GM19025 (cell line): ENCODE data around the gene SNED1.

Experiments
- ATAC-seq: cut with Tn5 transposase; IDR thresholded peaks from one replicate; pipeline ENCODE4 v1.9.1; 2021; ENCODE audit warnings: mild to moderate bottlenecking, low read depth, moderate library complexity; ENCODE audit not compliant: unreplicated experiment

The SNED1 gene

DNA sequence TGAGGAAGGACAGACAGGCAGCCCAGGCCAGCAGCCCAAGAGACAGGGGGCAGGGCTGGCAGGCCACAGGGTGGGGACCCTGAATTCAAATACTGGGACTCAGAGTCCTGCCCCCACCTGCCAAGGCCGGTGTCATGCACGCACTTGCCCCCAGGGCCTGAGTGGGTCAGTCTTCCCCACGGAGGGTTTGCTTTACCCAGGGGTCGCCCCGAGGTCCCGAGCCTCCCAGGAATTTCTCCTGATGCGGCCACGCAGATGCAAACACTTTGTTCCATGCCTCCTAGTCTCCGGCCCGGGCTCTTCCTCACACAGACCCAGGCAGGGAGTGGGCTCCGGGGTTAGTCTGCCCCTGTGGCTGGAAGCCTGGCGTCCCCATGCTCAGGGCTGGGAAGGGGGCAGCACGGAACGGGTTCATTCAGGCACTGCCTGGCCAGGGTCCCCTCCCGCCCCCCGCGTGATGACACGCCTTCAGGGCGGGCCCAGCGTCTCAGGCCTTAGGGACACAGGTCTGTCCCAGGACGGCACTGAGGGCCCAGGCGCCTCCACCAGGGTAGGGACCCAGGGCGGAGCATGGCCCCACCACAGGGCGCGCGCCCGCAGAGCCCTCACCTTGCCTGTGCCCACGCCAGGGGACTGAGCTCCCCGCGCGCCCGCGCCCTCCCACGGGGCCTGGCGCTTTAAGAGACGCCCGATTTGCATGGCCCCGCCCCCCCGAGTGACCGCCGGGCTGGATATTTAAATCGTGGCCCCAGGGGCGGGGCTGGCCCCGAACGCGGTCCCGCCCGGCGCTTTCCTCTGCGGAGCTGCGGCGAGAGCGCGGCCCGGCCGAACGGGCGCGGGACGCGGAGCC is at the start of gene SNED1:
Gene SNED1, plus strand, starts transcription at position 763 of the 850 bp plus-strand sequence. CDS start 220 bp downstream, outside the sequence.
- no peak for ATAC-seq

DNA sequence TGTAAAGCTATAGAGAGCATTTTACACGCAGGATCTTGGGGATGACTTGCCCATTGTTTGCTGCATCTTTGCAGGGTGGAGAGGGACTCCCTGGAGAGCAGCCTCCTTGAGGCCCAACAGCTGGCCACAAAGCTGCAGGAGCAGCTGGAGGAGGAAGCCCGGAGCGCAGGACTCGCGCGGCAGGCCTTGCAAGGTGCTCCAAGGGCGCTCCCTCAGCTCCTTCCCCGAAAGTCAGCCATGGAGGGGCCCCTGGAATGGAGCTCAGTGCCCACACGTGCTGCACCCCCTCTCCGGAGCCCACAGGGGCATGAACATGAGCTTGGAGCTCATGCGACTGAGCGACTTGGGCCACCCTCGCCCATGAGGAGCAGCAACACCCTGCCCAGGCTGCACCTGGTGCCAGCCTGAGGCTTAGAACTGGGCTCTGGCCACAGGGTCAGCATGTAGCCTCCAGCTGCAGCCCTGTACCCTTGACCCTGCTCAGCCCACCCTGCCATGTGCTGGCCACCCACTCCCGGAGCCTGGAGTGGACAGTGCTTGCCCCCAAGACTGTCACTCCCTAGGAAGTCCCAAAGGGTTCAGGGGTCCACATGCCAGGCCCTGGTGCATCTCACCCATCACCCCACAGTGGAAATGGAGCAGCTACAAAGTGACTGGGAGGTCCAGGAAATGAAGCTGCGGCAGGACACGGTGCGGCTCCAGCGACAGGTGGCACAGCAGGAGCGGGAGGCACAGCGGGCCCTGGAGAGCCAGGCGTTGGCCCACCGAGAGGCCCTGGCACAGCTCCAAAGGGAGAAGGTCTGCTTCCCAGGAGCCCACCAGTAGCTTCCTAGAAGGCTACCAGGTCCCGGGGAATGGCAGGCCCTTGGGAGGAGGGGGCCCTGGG is 49.3 kb upstream of the SNED1 start:
- no peak for ATAC-seq

DNA sequence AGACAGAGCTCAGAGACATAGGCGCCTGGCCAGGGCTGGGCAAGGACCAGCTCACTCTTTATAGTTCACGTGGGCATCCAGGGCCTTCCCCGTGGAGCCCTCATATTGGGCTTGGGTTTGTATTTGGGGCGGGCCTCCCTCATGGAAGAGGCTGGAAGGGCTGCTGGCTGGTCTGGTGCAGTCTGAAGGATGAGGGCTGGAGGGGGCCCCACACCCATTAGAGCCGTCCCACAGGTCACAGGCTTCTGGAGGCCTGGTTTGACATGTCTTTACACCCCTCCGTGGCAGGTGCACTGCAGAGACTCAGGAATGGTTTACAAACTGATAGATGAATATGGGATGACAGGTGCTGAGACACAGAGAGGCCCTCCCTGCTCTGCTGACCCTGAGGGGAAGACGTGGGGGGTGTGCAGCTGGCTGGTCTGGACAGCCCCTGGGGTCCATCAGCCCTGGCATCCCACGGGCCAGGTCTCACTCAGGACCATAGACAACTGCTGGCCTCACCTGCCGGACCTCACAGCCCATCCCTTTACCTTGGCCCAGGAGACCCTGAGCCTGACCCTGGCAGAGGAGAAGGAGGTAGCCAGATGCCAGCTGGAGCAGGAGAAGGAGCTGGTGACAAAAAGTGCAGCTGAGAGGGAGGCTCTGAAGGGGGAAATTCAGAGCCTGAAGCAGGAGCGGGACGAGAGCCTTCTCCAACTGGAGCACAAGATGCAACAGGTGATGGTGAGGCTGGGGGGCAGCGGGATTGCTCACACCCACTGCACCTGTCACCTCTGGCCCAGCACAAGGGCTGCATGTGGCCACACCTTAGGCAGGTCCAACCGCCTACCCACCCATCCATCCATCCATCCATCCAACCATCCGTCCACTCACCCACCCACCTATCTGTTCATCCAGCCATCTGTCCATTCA is 48.4 kb upstream of the SNED1 start:
- ATAC-seq: no peak

DNA sequence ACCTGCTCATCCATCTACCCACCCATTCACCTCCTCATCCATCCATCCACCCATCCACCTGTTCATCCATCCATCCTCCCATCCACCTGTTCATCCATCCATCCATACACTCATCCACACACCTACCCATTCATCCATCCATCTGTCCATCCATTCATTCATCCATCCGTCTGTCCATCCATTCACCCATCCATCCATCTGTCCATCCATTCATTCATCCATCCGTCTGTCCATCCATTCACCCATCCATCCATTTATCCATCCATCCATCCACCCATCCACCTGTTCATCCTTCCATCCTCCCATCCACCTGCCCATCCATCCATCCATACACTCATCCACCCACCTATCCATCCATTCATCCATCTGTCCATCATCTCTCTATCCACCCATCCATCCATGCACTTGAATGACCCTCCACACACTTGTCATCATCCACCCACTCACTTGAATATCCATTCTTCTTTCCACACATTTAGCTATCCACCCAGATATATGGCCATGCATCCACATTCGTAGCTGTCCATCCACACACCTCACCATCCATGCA is 47.3 kb upstream of the SNED1 start:
- no peak for ATAC-seq

DNA sequence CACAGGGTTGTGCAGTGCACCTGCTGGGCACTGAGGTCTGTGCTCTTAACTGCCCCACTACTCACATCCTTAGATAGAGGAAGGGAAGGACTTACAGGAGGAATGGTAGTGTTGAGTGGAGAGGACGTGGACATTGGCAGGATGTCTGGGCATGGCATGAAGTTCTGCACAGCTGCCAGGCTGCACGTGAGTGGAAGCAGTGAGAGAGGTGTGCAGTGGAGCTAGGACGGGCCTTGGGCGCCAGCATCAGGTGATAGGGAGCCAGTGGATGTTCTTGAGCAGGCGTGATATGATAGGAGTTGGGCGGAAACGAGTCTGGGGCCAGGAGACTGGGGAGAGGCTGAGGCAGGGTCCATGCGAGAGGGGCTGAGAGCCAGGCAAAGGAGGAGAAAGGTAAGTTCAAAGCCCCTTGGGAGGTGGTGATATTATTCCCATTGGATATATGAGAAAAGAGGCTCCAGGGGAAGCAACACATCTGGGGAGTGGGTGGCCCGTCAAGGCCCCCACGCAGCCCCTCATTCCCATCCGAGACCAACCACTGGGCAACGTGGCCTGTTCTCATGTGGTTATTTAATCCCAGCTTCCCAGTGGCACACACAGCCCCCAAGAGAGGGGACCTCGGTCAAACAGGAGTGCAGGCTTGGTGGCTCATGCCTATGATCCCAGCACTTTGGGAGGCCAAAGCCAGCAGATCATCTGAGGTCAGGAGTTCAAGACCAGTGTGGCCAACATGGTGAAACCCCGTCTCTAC is 45.7 kb upstream of the SNED1 start:
- ATAC-seq: no peak

DNA sequence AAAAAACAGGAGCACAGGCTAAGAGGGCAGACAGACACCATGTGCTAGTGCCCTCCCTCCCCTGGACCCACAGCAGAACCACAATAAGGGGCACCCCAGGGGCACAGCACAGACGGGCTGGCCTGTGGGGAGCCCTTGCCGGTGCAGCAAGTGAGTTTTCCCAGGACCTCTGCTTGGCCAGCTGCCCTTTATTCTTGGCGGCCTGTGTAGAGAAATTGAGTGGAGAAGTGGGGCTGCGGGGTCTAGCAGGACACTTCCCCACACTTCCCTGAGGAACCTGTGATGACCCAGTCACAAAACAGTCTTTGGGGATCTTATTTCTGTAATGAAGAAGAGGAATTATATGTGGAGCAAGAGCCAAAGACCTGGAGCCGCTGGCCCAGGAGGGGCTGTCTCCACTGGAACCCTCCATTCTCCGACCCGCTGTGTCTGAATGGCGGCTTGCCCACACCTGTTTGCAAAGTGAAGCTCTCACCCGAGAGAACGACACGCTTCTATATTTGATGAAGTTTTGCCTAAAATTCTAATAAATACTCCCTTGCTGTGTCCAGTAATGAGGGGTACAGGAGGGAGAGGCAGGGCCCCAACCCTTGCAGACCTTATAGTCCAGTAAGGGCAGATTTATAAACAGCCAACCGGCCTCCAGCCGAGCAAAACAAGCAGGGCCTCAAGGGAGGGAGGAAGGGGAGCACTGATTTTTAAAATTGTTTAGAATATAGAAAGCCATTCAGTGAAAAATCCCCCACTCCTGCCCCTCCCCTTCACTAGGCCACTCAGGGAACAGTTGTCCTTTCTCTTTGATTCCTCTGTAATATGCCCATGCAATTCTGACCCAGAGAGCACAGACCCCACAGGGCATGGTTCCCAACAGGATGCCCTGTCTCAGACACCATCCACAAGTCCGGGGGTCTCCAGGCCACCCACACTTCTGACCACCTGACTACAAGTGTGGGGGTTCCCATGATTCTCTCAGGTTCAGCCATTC is 44.7 kb upstream of the SNED1 start:
- ATAC-seq: no peak

DNA sequence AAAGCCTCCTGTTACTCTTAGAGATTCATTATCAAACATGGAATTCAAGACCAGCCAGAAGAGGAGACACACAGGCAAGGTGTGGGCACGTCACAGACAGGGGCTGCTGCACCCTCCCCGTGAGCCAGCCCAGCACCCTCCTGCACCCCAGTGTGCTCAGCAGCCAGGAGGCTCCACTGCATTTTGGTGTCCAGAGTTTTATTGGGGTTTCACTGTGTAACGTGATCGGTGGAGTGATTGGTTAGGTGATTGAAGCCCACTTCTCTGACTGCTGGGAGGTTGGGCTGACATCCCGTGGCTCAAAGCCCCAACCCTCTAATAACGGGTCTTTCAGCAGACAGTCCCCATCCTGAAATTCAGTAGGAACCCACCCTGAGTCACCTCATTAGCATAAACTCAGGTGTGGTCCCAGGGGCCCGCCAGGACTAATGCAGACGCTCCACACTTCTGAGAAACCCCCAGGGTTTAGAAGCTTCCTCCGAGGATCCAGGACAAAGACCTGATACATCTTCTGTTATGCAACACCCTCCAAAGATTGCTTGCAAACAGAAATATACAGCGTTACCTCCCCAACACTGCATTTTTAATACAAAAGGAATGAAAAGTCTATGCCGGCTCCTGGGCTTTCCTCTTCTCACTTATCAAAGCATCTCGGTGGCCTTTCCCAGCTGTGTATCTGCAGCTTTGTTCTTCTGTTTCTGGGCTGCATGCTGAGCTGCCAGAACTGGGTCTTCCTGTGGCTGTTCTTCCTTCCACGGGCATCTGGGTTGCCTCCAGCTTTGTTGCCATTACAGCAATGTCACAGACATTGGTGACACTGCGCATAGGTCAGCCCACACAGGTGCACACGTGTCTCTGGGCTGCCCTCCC is 43.7 kb upstream of the SNED1 start:
- ATAC-seq: no peak

DNA sequence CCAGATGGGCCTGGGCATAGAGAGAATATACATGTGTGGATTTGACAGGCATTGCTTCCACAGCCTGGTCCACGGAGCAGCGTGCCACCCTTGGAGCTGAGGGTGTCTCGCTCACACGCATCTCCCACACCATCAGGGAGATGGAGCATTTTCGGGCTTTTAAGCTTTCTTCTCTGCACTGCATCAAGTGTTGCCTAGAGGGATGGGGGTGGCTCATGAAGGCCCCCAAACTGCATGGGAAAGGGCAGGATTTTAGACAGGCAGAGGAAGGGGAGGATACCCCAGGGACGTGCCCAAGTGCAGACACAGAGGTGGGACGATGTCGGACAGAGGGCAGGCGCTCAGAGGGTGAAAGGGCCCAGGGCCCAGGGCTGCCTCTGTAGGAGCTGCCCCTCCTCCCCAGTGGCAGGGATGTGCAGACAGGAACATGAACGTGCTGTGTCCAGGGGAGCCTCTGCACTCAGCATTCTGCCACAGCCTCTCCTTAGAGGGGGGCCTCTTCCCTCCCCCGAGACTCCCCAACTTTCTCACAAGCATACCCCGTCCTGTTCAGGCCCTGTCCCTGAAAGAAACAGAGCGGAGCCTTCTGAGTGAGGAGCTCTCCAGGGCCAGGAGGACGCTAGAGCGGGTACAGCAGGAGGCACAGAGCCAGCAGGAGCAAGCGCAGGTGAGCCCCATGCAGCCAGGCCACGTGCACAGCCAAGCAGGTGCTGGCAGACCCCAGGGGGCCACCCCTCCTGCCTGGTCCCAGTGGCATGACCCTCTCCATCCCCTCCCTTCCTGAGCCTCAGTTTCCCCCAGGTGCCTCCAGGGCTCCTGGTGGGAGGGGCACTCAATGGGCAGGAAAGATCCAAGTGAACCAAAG is 42.9 kb upstream of the SNED1 start:
- ATAC-seq: no peak

DNA sequence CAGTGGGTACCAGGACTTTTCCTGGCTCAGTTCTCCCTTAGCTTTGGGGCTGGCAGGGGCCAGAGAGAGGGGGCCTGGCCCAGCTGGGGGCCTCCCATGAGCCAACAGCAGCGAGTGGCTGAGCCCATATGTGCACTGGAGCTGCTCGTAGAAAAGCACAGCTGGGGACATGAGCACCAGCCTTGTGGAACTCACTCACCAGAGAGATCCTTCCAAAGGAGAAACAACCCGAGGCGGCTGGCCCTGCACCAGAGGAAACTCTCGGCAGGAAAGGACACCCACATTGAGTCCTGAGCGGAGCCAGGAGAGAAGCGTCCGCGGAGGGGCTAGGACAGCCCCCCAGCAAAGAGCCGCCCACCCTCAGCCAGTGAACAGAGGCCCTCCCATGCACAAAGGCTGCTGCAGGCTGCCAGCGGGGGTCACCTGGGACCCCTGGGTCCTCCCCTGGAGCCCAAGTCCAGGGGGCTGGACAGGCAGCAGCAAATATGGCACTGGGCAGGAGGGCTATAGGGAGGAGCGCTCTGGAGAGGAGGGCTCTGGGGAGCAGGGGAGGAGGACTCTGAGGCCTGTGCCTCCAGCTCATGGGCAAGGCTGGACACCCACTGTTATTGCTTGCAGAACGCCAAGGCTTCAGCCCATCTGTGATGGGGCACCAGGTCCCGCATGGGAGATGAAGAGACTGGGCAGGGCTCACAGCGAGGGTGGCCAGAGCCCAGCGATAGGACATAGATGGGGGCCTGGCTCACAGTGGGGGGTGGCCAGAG is 42.1 kb upstream of the SNED1 start:
- no peak for ATAC-seq

DNA sequence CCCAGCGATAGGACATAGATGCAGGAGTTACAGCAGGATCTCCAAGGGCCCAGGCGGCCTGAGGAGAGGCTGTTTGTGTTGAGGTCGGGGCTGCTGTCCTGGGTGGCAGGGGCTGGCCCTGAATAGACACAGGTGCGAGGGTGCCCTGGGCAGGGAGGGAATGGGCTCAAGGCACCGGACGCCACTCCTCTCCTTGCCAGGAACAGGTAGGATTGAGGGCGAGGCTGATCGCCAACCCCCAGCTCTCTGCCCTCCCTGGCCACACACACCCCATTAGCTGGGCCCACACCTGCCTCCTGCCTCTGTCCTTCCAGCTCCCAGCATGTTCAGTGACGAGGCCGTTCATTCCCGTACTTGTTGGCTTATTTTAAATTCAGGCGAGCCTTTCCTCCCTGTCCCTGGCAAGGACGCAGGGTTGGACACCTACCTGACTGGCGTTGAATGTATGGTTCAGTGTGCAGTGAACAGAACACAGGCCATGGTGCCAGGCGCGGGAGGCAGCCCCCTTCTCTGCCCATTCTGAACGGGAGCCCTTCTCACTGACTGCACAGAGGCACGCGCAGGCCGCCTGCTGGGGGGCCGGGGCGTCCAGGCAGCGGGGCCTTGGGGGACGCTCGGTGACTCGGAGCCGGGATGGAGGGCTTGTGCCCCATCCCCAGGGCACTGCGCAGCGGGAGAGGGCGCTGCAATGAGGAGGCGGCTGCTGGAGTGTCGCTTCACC is 41.3 kb upstream of the SNED1 start:
- ATAC-seq: no peak

DNA sequence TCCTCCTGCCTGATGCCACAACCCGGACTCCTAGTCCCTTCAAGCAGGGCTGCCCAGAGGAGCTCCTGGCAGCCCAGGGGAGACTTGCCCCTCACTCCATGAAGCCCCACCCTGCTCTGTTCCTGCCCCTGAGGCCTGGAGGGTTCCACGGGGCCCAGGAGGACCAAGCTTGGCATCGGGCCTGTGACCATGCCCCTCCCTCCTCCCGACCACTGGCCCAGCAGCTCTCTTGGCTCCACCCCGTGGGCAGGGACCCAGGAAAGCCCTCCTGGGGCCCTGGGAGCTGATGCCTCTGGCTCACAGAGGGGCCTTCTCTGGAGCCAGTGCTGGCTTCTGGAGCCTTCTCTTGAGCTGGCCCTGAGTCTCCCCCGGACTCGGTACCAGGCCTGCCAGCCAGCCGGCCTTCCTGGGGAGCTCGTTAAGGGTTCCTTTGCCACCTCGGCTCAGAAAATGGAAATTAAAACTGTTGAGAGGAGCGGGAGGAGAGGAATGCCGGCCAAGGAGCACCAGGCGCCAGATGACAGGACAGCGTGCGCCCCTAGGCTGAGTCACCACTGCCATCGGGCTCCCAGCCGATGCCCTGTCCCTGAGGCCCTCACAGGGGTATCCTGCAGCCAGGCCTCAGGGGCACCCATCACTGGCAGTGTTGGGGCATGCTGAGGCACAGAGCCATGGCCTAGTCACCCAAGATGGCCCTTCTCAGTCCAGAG is 40.6 kb upstream of the SNED1 start:
- no peak for ATAC-seq

DNA sequence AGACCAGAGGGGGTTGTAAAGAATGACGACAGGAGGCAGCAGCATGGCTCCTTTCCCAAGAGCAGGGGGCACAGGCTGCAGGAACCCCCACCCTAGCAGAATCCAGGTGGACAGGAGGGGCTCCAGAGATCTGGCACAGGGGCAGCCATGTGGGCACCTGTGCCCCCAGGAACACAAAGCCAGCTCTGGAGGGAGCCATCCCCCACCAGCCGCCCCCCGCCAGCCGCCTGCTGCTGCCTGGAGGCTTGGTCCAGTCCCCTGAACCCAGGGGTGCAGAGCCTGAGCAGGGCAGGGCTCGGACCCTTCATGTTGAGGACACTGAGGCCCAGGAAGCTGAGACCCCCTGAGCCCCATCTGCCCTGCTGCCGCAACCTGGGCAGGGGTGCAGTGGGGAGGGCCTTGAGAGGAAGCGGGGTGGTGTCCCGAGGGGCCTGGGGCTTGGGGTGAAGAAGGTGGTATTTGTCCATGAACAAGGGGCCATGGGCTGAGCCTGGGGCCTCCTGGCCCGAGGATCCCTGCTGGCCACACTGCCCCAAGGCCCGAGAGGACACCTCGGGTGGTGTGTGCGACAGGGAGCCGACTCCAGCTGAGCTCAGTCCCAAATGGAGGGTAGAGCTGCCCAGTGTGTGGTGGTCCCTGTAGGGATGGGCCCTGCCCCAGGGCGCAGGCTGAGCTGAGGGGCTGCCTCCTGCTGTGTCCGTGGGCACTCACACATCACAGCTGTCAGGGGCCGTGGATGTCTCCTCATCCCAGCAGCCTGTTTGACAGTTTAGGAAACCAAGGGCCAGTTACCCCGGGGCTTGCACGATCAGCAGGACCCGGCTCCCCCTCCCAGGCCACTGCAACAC is 39.8 kb upstream of the SNED1 start:
- no peak for ATAC-seq

DNA sequence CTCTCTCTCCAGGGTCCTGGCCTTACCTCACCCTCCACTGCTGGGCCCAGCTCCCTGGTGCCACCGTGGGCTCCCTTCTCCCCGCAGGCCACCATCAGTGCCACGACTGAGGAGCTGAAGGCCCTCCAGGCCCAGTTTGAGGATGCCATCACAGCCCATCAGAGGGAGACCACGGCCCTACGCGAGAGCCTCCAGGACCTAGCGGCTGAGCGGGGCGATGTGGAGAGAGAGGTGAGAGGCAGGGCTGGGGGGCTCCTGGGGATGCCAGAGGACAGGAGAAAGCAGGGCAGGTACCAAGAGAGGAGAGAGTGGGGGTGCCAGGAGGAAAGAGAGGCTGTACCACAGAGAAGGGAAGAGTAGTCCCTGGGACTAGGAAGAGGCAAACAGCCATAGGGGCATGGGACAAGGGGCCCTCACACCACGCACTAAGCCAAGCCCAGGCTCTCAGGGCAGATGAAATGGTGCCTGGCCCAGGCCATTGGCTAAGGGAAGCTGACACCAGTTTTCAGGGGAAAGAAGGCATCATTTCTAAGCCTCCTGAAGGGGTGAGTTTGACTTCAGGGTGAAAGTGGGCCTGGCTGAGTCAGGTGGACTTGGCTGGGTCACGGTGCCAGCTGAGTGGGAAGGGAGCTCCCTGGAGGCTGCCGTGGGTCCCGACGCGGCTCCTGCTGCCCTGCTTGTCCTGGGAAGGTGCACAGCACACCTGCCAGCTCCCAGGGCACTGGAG is 39.0 kb upstream of the SNED1 start:
- no peak for ATAC-seq
